ENCODE data around the gene BACH2. TPM values are rescaled to one million over a fixed set of nuclear protein-coding genes. Genes with fewer than 3 reads are reported as not detected.

BACH2 gene
- polyA plus RNA-seq, 1 donor from 2014 or later: 45.5 TPM

DNA sequence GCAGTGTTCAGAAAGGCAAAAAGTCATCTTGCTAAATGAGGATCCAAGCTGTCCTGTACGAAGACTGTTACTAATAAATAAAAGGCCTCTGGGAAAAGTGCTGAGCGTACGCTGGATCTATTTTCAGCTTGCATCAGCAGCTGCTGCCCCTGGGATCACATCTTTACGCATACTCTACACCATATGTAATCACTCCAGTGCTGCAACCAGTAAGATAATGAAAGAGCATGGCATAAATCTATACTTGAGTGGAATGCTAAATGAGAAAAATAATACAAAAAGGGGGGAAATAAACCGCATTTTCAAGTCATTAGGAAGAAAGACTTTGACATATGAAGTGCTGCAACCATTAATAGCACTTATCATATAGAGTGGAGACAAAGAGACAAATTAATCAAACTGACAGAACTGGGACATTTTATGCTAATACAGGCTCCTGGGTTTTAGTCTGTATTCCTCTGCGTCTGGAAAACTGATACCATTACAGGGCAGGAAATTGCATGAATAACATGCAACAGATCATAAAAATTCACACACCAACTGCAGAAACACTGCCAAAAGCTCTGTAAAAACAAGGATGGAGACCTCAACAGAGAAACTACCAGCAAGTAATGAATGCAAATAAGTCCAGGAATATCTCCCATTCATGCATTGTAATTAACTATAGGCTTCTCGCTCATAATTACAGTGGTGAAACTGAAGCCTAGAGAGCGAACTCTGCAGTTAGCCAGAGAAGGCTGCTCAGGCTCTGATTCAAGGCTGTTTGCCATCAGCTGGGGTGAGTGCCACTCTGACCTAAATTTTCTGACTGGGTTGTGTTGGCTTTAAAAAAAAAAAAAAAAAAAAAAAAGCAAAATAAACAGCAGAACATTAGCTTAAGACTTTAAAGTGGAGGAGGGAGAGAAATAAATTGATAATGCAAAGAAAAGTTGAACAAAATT is 318.6 kb downstream of the BACH2 start:
- Histone ChIP-seq H4K20me1 (ENCODE audit: insufficient read depth) (no peaks in the 10 kb centered on the region), H3K27ac (ENCODE audit: low read length) (peak overlapping the region; percentile 93), H3K9me2 (ENCODE audit: insufficient read depth, low read length) (no peaks in the 10 kb centered on the region), H3K79me2 (replicated peaks; ENCODE audit: insufficient read depth, low read length) (peaks cover 13% of the 10 kb centered on the region), H2AFZ (ENCODE audit: low read depth, low read length) (no peak overlapping the region), H3K9ac (ENCODE audit: low read length) (peak overlapping the region; percentile 61), H3K9me3 (ENCODE audit: low read length) (no peaks in the 10 kb centered on the region), H3K27me3 (ENCODE audit: insufficient read depth, low read depth, low read length) (no peaks in the 10 kb centered on the region), H3K4me2 (ENCODE audit: low read length) (peak overlapping the region; percentile 70), H3K36me3 (ENCODE audit: insufficient read depth, low read length) (no peaks in the 10 kb centered on the region), H3F3A (ENCODE audit: insufficient read depth, low read length, poor library complexity, severe bottlenecking) (peaks cover 24% of the 10 kb centered on the region), H3K4me3 (ENCODE audit: low read length) (peak overlapping the region; percentile 56)
- TF ChIP-seq EP300 (conservative IDR thresholded peaks at IDR 0.05; ENCODE audit: poor library complexity, severe bottlenecking) (peak; percentile 95), POLR2AphosphoS5 (IDR thresholded peaks at IDR 0.05) (peak; percentile 93), TAF1 (IDR thresholded peaks at IDR 0.05; ENCODE audit: low read depth) (peak; percentile 21), SMC3 (conservative IDR thresholded peaks at IDR 0.05; ENCODE audit: poor library complexity) (peak; percentile 7), MXI1 (conservative IDR thresholded peaks at IDR 0.05; ENCODE audit: poor library complexity, severe bottlenecking) (peak; percentile 51), RAD21 (conservative IDR thresholded peaks at IDR 0.05) (no peak), EZH2 (IDR thresholded peaks at IDR 0.05; ENCODE audit: borderline replicate concordance, insufficient read depth, low read length, poor library complexity, severe bottlenecking) (no peak)
- TF ChIP-seq, protein P1, sequence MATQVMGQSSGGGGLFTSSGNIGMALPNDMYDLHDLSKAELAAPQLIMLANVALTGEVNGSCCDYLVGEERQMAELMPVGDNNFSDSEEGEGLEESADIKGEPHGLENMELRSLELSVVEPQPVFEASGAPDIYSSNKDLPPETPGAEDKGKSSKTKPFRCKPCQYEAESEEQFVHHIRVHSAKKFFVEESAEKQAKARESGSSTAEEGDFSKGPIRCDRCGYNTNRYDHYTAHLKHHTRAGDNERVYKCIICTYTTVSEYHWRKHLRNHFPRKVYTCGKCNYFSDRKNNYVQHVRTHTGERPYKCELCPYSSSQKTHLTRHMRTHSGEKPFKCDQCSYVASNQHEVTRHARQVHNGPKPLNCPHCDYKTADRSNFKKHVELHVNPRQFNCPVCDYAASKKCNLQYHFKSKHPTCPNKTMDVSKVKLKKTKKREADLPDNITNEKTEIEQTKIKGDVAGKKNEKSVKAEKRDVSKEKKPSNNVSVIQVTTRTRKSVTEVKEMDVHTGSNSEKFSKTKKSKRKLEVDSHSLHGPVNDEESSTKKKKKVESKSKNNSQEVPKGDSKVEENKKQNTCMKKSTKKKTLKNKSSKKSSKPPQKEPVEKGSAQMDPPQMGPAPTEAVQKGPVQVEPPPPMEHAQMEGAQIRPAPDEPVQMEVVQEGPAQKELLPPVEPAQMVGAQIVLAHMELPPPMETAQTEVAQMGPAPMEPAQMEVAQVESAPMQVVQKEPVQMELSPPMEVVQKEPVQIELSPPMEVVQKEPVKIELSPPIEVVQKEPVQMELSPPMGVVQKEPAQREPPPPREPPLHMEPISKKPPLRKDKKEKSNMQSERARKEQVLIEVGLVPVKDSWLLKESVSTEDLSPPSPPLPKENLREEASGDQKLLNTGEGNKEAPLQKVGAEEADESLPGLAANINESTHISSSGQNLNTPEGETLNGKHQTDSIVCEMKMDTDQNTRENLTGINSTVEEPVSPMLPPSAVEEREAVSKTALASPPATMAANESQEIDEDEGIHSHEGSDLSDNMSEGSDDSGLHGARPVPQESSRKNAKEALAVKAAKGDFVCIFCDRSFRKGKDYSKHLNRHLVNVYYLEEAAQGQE (IDR thresholded peaks at IDR 0.05; ENCODE audit: borderline replicate concordance): peak; percentile 95
- TF ChIP-seq, protein P2, sequence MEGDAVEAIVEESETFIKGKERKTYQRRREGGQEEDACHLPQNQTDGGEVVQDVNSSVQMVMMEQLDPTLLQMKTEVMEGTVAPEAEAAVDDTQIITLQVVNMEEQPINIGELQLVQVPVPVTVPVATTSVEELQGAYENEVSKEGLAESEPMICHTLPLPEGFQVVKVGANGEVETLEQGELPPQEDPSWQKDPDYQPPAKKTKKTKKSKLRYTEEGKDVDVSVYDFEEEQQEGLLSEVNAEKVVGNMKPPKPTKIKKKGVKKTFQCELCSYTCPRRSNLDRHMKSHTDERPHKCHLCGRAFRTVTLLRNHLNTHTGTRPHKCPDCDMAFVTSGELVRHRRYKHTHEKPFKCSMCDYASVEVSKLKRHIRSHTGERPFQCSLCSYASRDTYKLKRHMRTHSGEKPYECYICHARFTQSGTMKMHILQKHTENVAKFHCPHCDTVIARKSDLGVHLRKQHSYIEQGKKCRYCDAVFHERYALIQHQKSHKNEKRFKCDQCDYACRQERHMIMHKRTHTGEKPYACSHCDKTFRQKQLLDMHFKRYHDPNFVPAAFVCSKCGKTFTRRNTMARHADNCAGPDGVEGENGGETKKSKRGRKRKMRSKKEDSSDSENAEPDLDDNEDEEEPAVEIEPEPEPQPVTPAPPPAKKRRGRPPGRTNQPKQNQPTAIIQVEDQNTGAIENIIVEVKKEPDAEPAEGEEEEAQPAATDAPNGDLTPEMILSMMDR (IDR thresholded peaks at IDR 0.05; ENCODE audit: poor library complexity, severe bottlenecking): peak; percentile 19

DNA sequence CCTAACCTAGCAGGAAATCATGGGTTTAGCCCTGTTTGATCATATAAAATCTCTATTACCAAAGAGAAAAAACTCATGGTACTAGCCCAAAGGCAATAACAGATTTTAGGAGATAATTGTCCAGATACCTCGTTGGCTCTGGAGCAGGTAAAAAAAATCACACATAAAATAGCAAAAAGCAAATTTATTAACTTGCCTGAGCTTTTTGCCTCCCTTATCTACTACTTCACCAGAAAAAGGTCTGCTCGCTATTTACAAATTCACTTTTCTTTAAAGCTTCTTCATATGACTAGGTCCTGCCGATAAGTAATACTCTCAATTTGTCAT is 320.0 kb downstream of the BACH2 start:
- H3F3A ChIP-seq (ENCODE audit: insufficient read depth, low read length, poor library complexity, severe bottlenecking): peaks cover 24% of the 10 kb centered on the region
- no peaks in the 10 kb centered on the region for H4K20me1 ChIP-seq (ENCODE audit: insufficient read depth)
- peak overlapping the region; percentile 93 for H3K27ac ChIP-seq (ENCODE audit: low read length)
- peak overlapping the region; percentile 56 for H3K4me3 ChIP-seq (ENCODE audit: low read length)
- H3K9ac ChIP-seq (ENCODE audit: low read length): peak overlapping the region; percentile 61
- H3K9me3 ChIP-seq (ENCODE audit: low read length): no peaks in the 10 kb centered on the region
- TF ChIP-seq, protein P2 (IDR thresholded peaks at IDR 0.05; ENCODE audit: poor library complexity, severe bottlenecking): no peak
- TF ChIP-seq MXI1 (conservative IDR thresholded peaks at IDR 0.05; ENCODE audit: poor library complexity, severe bottlenecking): no peak
- TF ChIP-seq, protein P1 (IDR thresholded peaks at IDR 0.05; ENCODE audit: borderline replicate concordance): no peak
- peak overlapping the region; percentile 70 for H3K4me2 ChIP-seq (ENCODE audit: low read length)
- H3K27me3 ChIP-seq (ENCODE audit: insufficient read depth, low read depth, low read length): no peaks in the 10 kb centered on the region
- no peak overlapping the region for H2AFZ ChIP-seq (ENCODE audit: low read depth, low read length)
- H3K9me2 ChIP-seq (ENCODE audit: insufficient read depth, low read length): no peaks in the 10 kb centered on the region
- peaks cover 10% of the 10 kb centered on the region for H3K79me2 ChIP-seq (replicated peaks; ENCODE audit: insufficient read depth, low read length)
- H3K36me3 ChIP-seq (ENCODE audit: insufficient read depth, low read length): no peaks in the 10 kb centered on the region
